DMS53 treated with DMSO at 0.1 percent for 48 hours (cell line): ENCODE data around the gene DZIP1L.

Experiments used
- DNase-seq: peaks from one replicate; lab custom pipeline; 2025; ENCODE audit not compliant: unreplicated experiment; lab: John Stamatoyannopoulos, UW

Gene DZIP1L

GRCh38 chr3:138070006-138070405, 45.4 kb downstream of the DZIP1L start:
- no peak for DNase-seq

GRCh38 chr3:138068579-138069174, 46.7 kb downstream of the DZIP1L start:
- peak; percentile 1 for DNase-seq

GRCh38 chr3:138068046-138068445, 47.4 kb downstream of the DZIP1L start:
- no peak for DNase-seq

GRCh38 chr3:138066972-138067371, 48.4 kb downstream of the DZIP1L start:
- DNase-seq: no peak

GRCh38 chr3:138066383-138066782, 49.0 kb downstream of the DZIP1L start:
- no peak for DNase-seq

- no peak for DNase-seq
These were observed 49.5 kb downstream of the DZIP1L start for GRCh38 chr3:138065949-138066348.

- no peak for DNase-seq
These were observed 52.0 kb downstream of the DZIP1L start for GRCh38 chr3:138063416-138063815.

- no peak for DNase-seq
These were observed 52.8 kb downstream of the DZIP1L start for GRCh38 chr3:138062626-138063025.

GRCh38 chr3:138062037-138062436, 53.4 kb downstream of the DZIP1L start:
- DNase-seq: no peak

GRCh38 chr3:138060792-138061191, 54.6 kb downstream of the DZIP1L start:
- DNase-seq: no peak

- DNase-seq: no peak
These were observed 56.1 kb downstream of the DZIP1L start for GRCh38 chr3:138059261-138059660.

- DNase-seq: no peak
These were observed 58.0 kb downstream of the DZIP1L start for GRCh38 chr3:138057384-138057783.

- no peak for DNase-seq
These were observed 61.4 kb downstream of the DZIP1L start for GRCh38 chr3:138054057-138054456.

- DNase-seq: peak; percentile 18
These were observed 63.2 kb downstream of the DZIP1L start for GRCh38 chr3:138051947-138052802.

- no peak for DNase-seq
These were observed 66.1 kb downstream of the DZIP1L start for GRCh38 chr3:138049157-138049919.

GRCh38 chr3:138047596-138048158, 67.7 kb downstream of the DZIP1L start:
- DNase-seq: no peak

GRCh38 chr3:138046955-138047354, 68.5 kb downstream of the DZIP1L start:
- no peak for DNase-seq

- no peak for DNase-seq
These were observed 69.3 kb downstream of the DZIP1L start for GRCh38 chr3:138046085-138046484.

GRCh38 chr3:138043266-138044029, 72.0 kb downstream of the DZIP1L start:
- DNase-seq: no peak

- DNase-seq: no peak
These were observed 73.4 kb downstream of the DZIP1L start for GRCh38 chr3:138042043-138042442.
